Endothelial cell of umbilical vein (primary cell): Measurements from ENCODE around the gene MCEMP1.

Experiments used
- EZH2 ChIP-seq: IDR thresholded peaks from 2 replicates; pipeline ENCODE4 v1.6.1; 2012; ENCODE audit warnings: borderline replicate concordance, low read depth, mild to moderate bottlenecking, moderate library complexity, low read length, inconsistent platforms; ENCODE audit not compliant: severe bottlenecking
- POLR2A ChIP-seq: IDR thresholded peaks from 2 replicates; pipeline ENCODE4 v1.6.1; 2012; ENCODE audit warnings: low read depth, mild to moderate bottlenecking, control low read depth, low read length
- POLR2AphosphoS5 ChIP-seq: IDR thresholded peaks from 2 replicates; pipeline ENCODE4 v1.6.1; 2012; ENCODE audit warnings: low read depth, mild to moderate bottlenecking, control low read depth, low read length, moderate library complexity; ENCODE audit not compliant: insufficient read depth
- TF ChIP-seq, protein P1 (sequence below), 2 donors: IDR thresholded peaks; 1 replicate in 1 of 2; 2 replicates in 1 of 2; pipeline ENCODE4 v1.5.1; 2011; ENCODE audit warnings: low read length in 2 of 2, mild to moderate bottlenecking in 2 of 2, moderate library complexity in 2 of 2, control low read depth in 1 of 2, inconsistent platforms in 1 of 2, low read depth in 1 of 2; ENCODE audit not compliant: insufficient read depth in 1 of 2; ENCODE audit errors: extremely low read depth in 1 of 2
- TF ChIP-seq, protein P2 (sequence below): IDR thresholded peaks from 2 replicates; pipeline ENCODE4 v1.6.1; 2011; ENCODE audit not compliant: insufficient read depth, insufficient read length

DNA sequence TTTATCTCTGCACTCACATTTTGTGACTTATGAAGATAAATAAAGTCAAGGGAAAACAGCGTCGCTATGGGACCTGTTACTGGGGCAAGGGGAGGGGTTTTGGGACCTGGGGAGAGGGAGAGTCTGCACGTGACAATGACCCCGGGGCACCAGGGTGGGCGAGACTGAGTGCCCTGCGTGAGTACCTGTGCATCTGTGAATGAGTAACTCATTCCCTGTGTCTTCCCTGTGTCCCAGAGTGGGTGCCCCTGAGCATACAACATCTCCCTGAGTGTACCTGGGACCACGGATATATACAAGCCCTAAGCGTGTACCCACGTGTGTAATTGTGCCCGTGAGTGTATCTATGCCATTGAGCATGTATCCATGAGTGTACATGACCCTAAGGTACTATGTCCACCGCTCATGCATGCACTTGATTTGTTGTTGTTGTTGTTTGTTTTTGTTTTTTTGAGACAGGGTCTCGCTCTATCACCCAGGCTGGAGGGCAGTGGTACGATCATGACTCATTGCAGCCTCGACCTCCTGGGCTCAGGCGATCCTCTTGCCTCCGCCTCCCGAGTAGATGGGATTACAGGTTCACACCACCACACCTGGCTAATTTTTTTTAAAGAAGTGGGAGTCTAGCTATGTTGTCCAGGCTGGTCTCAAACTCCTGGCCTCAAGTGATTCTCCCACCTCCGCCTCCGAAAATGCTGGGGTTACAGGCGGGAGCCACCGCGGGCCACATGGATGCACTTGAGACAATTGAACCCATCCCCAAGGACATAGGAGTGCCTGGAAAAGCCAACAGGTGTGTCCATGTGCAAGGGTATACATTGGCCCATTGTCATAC lies 3.1 kb downstream of the MCEMP1 start:
- TF ChIP-seq, protein P1, sequence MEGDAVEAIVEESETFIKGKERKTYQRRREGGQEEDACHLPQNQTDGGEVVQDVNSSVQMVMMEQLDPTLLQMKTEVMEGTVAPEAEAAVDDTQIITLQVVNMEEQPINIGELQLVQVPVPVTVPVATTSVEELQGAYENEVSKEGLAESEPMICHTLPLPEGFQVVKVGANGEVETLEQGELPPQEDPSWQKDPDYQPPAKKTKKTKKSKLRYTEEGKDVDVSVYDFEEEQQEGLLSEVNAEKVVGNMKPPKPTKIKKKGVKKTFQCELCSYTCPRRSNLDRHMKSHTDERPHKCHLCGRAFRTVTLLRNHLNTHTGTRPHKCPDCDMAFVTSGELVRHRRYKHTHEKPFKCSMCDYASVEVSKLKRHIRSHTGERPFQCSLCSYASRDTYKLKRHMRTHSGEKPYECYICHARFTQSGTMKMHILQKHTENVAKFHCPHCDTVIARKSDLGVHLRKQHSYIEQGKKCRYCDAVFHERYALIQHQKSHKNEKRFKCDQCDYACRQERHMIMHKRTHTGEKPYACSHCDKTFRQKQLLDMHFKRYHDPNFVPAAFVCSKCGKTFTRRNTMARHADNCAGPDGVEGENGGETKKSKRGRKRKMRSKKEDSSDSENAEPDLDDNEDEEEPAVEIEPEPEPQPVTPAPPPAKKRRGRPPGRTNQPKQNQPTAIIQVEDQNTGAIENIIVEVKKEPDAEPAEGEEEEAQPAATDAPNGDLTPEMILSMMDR (IDR thresholded peaks at IDR 0.05; ENCODE audit: extremely low read depth in 1 of 2, insufficient read depth in 1 of 2, low read depth in 1 of 2, low read length in 2 of 2), result no peak
- no peak for TF ChIP-seq EZH2
- TF ChIP-seq, protein P2, sequence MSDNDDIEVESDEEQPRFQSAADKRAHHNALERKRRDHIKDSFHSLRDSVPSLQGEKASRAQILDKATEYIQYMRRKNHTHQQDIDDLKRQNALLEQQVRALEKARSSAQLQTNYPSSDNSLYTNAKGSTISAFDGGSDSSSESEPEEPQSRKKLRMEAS, result no peak
- TF ChIP-seq POLR2AphosphoS5, result no peak
- TF ChIP-seq POLR2A, result no peak
